PFSK-1 (cell line): ENCODE results near the gene CBY2.

Experiments used
- FOXP2 ChIP-seq: optimal IDR thresholded peaks from 2 replicates; pipeline ENCODE3; 2011; ENCODE audit warnings: borderline replicate concordance, control low read depth, inconsistent platforms; ENCODE audit not compliant: insufficient read depth; ENCODE audit errors: extremely low read length, extremely low read depth
- POLR2AphosphoS5 ChIP-seq: IDR thresholded peaks from 2 replicates; pipeline ENCODE4 v1.6.1; 2012; ENCODE audit warnings: low read depth, mild to moderate bottlenecking, control low read depth, low read length, moderate library complexity
- REST ChIP-seq, 2 experiments: IDR thresholded peaks; 2 replicates each; pipeline versions ENCODE4 v1.6.1 to v1.8.0; 2011 to 2012; ENCODE audit warnings: low read depth in 2 of 2, low read length in 2 of 2, control low read depth in 1 of 2, inconsistent platforms in 1 of 2, mild to moderate bottlenecking in 1 of 2, moderate library complexity in 1 of 2; ENCODE audit not compliant: insufficient read depth in 1 of 2
- SIN3A ChIP-seq: IDR thresholded peaks from 2 replicates; pipeline ENCODE4 v1.6.1; 2012; ENCODE audit warnings: mild to moderate bottlenecking, low read length, moderate library complexity, borderline replicate concordance; ENCODE audit not compliant: insufficient read depth
- TAF1 ChIP-seq: IDR thresholded peaks from 2 replicates; pipeline ENCODE4 v1.6.1; 2012; ENCODE audit warnings: low read length, control low read depth, borderline replicate concordance; ENCODE audit not compliant: insufficient read depth

Gene CBY2

GRCh38 chr13:45742985-45743384 lies 40.9 kb downstream of the CBY2 start:
- TF ChIP-seq REST (IDR thresholded peaks at IDR 0.05; ENCODE audit: insufficient read depth in 1 of 2, low read depth in 2 of 2, low read length in 2 of 2) (no peak), FOXP2 (no peak), POLR2AphosphoS5 (no peak), SIN3A (no peak), TAF1 (no peak)

- TF ChIP-seq POLR2AphosphoS5 (no peak), SIN3A (no peak), TAF1 (no peak), FOXP2 (no peak)
These were observed 42.9 kb downstream of the CBY2 start for GRCh38 chr13:45744979-45745378.

GRCh38 chr13:45747071-45747470 lies 45.0 kb downstream of the CBY2 start:
- TF ChIP-seq SIN3A (no peak), TAF1 (no peak), FOXP2 (no peak), REST (IDR thresholded peaks at IDR 0.05; ENCODE audit: insufficient read depth in 1 of 2, low read depth in 2 of 2, low read length in 2 of 2) (no peak), POLR2AphosphoS5 (no peak)

GRCh38 chr13:45748941-45749759 lies 47.0 kb downstream of the CBY2 start:
- TF ChIP-seq REST (IDR thresholded peaks at IDR 0.05; ENCODE audit: insufficient read depth in 1 of 2, low read depth in 2 of 2, low read length in 2 of 2) (no peak), TAF1 (no peak), POLR2AphosphoS5 (no peak), FOXP2 (no peak), SIN3A (no peak)

- no peak for TF ChIP-seq REST (IDR thresholded peaks at IDR 0.05; ENCODE audit: insufficient read depth in 1 of 2, low read depth in 2 of 2, low read length in 2 of 2)
These were observed 48.4 kb downstream of the CBY2 start for GRCh38 chr13:45750566-45750965.
